GM23338 (cell line): ENCODE data around the gene UBE2A. TPM values are rescaled to one million over a fixed set of nuclear protein-coding genes. Genes with fewer than 3 reads are reported as not detected.

Source experiments
- ATAC-seq: fragments of 200-7000 bp; cut with Tn5 transposase; 3 replicates; pipeline ENCODE4 v1.9.1; 2020
- DNase-seq: peaks from one replicate; pipeline ENCODE4 v3.0.0-alpha.2; 2015; ENCODE audit warnings: low spot score
- H2AFZ ChIP-seq: fragments of 200-600 bp; sonication (generic); 2 replicates; pipeline ENCODE4 v1.8.0; 2016; ENCODE audit warnings: antibody characterized with exemption, mild to moderate bottlenecking, moderate library complexity
- H3F3A ChIP-seq: fragments of 200-600 bp; sonication (generic); replicated peaks from 2 replicates; pipeline ENCODE4 v1.8.0; 2017; ENCODE audit warnings: antibody characterized with exemption, mixed run types, low read depth
- H3K27ac ChIP-seq: fragments of 200-600 bp; sonication (generic); 2 replicates; pipeline ENCODE4 v1.6.1; 2016; ENCODE audit warnings: low read depth
- H3K27me3 ChIP-seq: fragments of 200-600 bp; sonication (generic); 2 replicates; pipeline ENCODE4 v1.8.0; 2016; ENCODE audit warnings: mild to moderate bottlenecking, mixed run types, moderate library complexity; ENCODE audit not compliant: insufficient read depth
- H3K36me3 ChIP-seq: fragments of 200-600 bp; sonication (generic); 2 replicates; pipeline ENCODE4 v1.8.0; 2016; ENCODE audit warnings: mild to moderate bottlenecking; ENCODE audit not compliant: insufficient read depth
- H3K4me1 ChIP-seq: fragments of 200-600 bp; sonication (generic); 2 replicates; pipeline ENCODE4 v1.8.0; 2016; ENCODE audit warnings: mild to moderate bottlenecking, moderate library complexity; ENCODE audit not compliant: insufficient read depth
- H3K4me2 ChIP-seq: fragments of 200-600 bp; sonication (generic); 2 replicates; pipeline ENCODE4 v1.7.1; 2017; ENCODE audit warnings: mixed run types
- H3K4me3 ChIP-seq: fragments of 200-600 bp; sonication (generic); 2 replicates; pipeline ENCODE4 v1.6.1; 2016; ENCODE audit warnings: mixed run types
- H3K79me2 ChIP-seq: fragments of 200-600 bp; sonication (generic); replicated peaks from 2 replicates; pipeline ENCODE4 v1.8.0; 2017; ENCODE audit warnings: mild to moderate bottlenecking; ENCODE audit not compliant: insufficient read depth
- H3K9me2 ChIP-seq: fragments of 200-600 bp; sonication (generic); 2 replicates; pipeline ENCODE4 v1.8.0; 2017; ENCODE audit not compliant: insufficient read depth
- H4K20me1 ChIP-seq: fragments of 200-600 bp; sonication (generic); replicated peaks from 2 replicates; pipeline ENCODE4 v1.8.0; 2017; ENCODE audit warnings: mild to moderate bottlenecking; ENCODE audit not compliant: insufficient read depth
- H3K27ac Mint-ChIP-seq: 2 replicates; pipeline ENCODE4 v1.8.0; 2020; ENCODE audit warnings: inconsistent platforms, mild to moderate bottlenecking, moderate library complexity, mixed read lengths
- H3K27me3 Mint-ChIP-seq: 3 replicates; pipeline ENCODE4 v1.8.0; 2022; ENCODE audit warnings: low read depth, mild to moderate bottlenecking, moderate library complexity, mixed read lengths, inconsistent platforms; ENCODE audit not compliant: insufficient read depth, poor library complexity
- H3K36me3 Mint-ChIP-seq: 3 replicates; pipeline ENCODE4 v1.8.0; 2021; ENCODE audit warnings: low read depth, mild to moderate bottlenecking, inconsistent platforms, moderate library complexity, mixed read lengths
- H3K4me1 Mint-ChIP-seq: 3 replicates; pipeline ENCODE4 v1.8.0; 2020; ENCODE audit warnings: mild to moderate bottlenecking, inconsistent platforms, mixed read lengths
- H3K4me3 Mint-ChIP-seq: 3 replicates; pipeline ENCODE4 v1.8.0; 2021; ENCODE audit warnings: moderate library complexity, mild to moderate bottlenecking, inconsistent platforms, mixed read lengths
- H3K9me3 Mint-ChIP-seq: 3 replicates; pipeline ENCODE4 v1.8.0; 2020; ENCODE audit warnings: moderate library complexity, mild to moderate bottlenecking, inconsistent platforms, mixed read lengths
- CREB1 ChIP-seq: fragments of 250-450 bp; sonication (Bioruptor Pico); IDR thresholded peaks from 2 replicates; pipeline ENCODE4 v1.5.0; 2020; ENCODE audit warnings: low read depth, mild to moderate bottlenecking, moderate library complexity
- CTCF ChIP-seq, 2 experiments: fragments of 200-600 bp in 1 of 2; sonication (generic) in 1 of 2; conservative IDR thresholded peaks; 2 replicates each; pipeline versions ENCODE4 v1.5.1 to v1.6.1; 2016 to 2017; ENCODE audit warnings: antibody characterized with exemption in 2 of 2, low read depth in 2 of 2, mild to moderate bottlenecking in 2 of 2, moderate library complexity in 1 of 2
- ETS1 ChIP-seq: IDR thresholded peaks from 2 replicates; pipeline ENCODE4 v1.6.1; 2016; ENCODE audit warnings: antibody characterized with exemption
- EZH2 ChIP-seq: fragments of 200-600 bp; sonication (generic); IDR thresholded peaks from one replicate; pipeline ENCODE4 v1.8.0; 2017; ENCODE audit warnings: antibody characterized with exemption, mild to moderate bottlenecking, low read depth; ENCODE audit not compliant: unreplicated experiment
- EZH2phosphoT487 ChIP-seq: fragments of 200-600 bp; sonication (generic); IDR thresholded peaks from one replicate; pipeline ENCODE4 v1.8.1; 2018; ENCODE audit warnings: antibody characterized with exemption; ENCODE audit not compliant: unreplicated experiment
- JUNB ChIP-seq: IDR thresholded peaks from one replicate; pipeline ENCODE4 v1.6.1; 2016; ENCODE audit warnings: antibody characterized with exemption; ENCODE audit not compliant: unreplicated experiment
- NANOG ChIP-seq: IDR thresholded peaks from 2 replicates; pipeline ENCODE4 v1.6.1; 2016; ENCODE audit warnings: antibody characterized with exemption, borderline replicate concordance
- POLR2AphosphoS5 ChIP-seq: IDR thresholded peaks from 2 replicates; pipeline ENCODE4 v1.6.1; 2016; ENCODE audit warnings: antibody characterized with exemption, low read depth
- REST ChIP-seq: IDR thresholded peaks from one replicate; pipeline ENCODE4 v1.6.1; 2018; ENCODE audit warnings: antibody characterized with exemption; ENCODE audit not compliant: unreplicated experiment
- STAT1 ChIP-seq: IDR thresholded peaks from one replicate; pipeline ENCODE4 v1.6.1; 2016; ENCODE audit warnings: antibody characterized with exemption; ENCODE audit not compliant: unreplicated experiment
- ZNF114 ChIP-seq: fragments of 250-450 bp; sonication (Bioruptor Pico); IDR thresholded peaks from 2 replicates; pipeline ENCODE4 v1.5.0; 2020; ENCODE audit warnings: mild to moderate bottlenecking, moderate library complexity
- ZNF331 ChIP-seq: fragments of 250-450 bp; sonication (Bioruptor Pico); IDR thresholded peaks from 2 replicates; pipeline ENCODE4 v1.5.0; 2020; ENCODE audit warnings: low read depth, mild to moderate bottlenecking, moderate library complexity
- ZNF462 ChIP-seq: fragments of 250-450 bp; sonication (Bioruptor Pico); IDR thresholded peaks from 2 replicates; pipeline ENCODE4 v1.5.0; 2020; ENCODE audit warnings: mild to moderate bottlenecking, moderate library complexity
- polyA plus RNA-seq: library from polyadenylated mRNA; unstranded; fragments of >200 nt; fragmentation: Nextera tagmentation; extraction: Ambion mirVana; gene quantifications from 2 replicates; pipeline ENCODE4 v1.2.1, GENCODE V29; 2016
- total RNA-seq: library from RNA; depleted of rRNA; stranded (reverse); fragments of >200 nt; shearing (Covaris generic); gene quantifications from 2 replicates; pipeline ENCODE4 v1.2.3, GENCODE V29; 2014

The UBE2A gene
- total and polyA plus RNA-seq, 2 experiments from 2014 or later, result 38.6 to 75.9 TPM

GRCh38 chrX:119573222-119573621, 1.1 kb upstream of the UBE2A start:
- peak overlapping the region; percentile 85 for H3K4me3 Mint-ChIP-seq
- H3K4me2 ChIP-seq, result peak overlapping the region; percentile 75
- H3K27ac ChIP-seq, result no peak overlapping the region

More at GRCh38 chrX:119573222-119573621, 1.1 kb upstream of the UBE2A start:
- Histone ChIP-seq H4K20me1 (no peaks in the 10 kb centered on the region), H3K4me3 (peak overlapping the region; percentile 76), H3K27me3 (no peaks in the 10 kb centered on the region), H3K79me2 (0 out of 2 replicates have a peak, but pooled peaks cover 8% of the 10 kb centered on the region), H3K4me1 (no peaks in the 10 kb centered on the region), H3F3A (no peaks in the 10 kb centered on the region), H2AFZ (0 out of 2 replicates have a peak overlapping the region, but pooled peaks have one; percentile 47), H3K36me3 (no peaks in the 10 kb centered on the region; the same call in 1 of the 2 replicates), H3K9me2 (no peaks in the 10 kb centered on the region)
- DNase-seq, result no peak
- Mint-ChIP-seq H3K36me3 (peaks cover 4% of the 10 kb centered on the region; the same call in 1 of the 3 replicates), H3K4me1 (peaks cover 8% of the 10 kb centered on the region; the same call in 2 of the 3 replicates), H3K27ac (no peak overlapping the region), H3K27me3 (peaks cover 2% of the 10 kb centered on the region), H3K9me3 (no peaks in the 10 kb centered on the region; the same call in 2 of the 3 replicates)
- ATAC-seq, result no peak
- TF ChIP-seq NANOG (no peak), ZNF462 (CRISPR knock-in tag) (no peak), CTCF (conservative IDR thresholded peaks at IDR 0.05; ENCODE audit: low read depth in 2 of 2) (no peak), CREB1 (CRISPR knock-in tag) (no peak), ETS1 (no peak), JUNB (no peak), REST (no peak), ZNF114 (CRISPR knock-in tag) (no peak), EZH2phosphoT487 (no peak), EZH2 (no peak), STAT1 (no peak), ZNF331 (CRISPR knock-in tag) (no peak), POLR2AphosphoS5 (no peak)
